HCT116 (cell line): ENCODE results near the gene PA2G4. TPM values are rescaled to one million over a fixed set of nuclear protein-coding genes. Genes with fewer than 3 reads are reported as not detected.

ENCODE experiments used
- ATAC-seq: fragments of 200-7000 bp; cut with Tn5 transposase; 2 replicates; pipeline ENCODE4 v1.9.1; 2020; ENCODE audit warnings: mild to moderate bottlenecking, moderate library complexity
- BruUV-seq: library from RNA; stranded (reverse); fragments of 400-500 nt; replicated peaks from 2 replicates; lab custom pipeline; 2021; lab: Mats Ljungman, UMichigan
- CTCF ChIA-PET: fragments of 300-600 bp; sonication (Branson Sonifier 250); formaldehyde crosslinking; loops from one replicate; lab custom pipeline; 2021; ENCODE audit warnings: antibody characterized with exemption; lab: Charles Lee
- POLR2A ChIA-PET: fragments of 300-600, 350-600 bp; sonication (Branson Sonifier 250); formaldehyde crosslinking; loops from one replicate; lab custom pipeline; 2021; ENCODE audit warnings: antibody characterized with exemption; lab: Charles Lee
- RAD21 ChIA-PET, 2 experiments: fragments of 300-600 bp; sonication (Branson Sonifier 250); formaldehyde crosslinking; loops; one replicate each; lab custom pipeline; 2023; ENCODE audit warnings: low total read pairs in 2 of 2; ENCODE audit not compliant: uncharacterized antibody in 2 of 2, unreplicated experiment in 2 of 2, low non-redundant PET in 1 of 2; lab: Charles Lee
- DNase-seq: peaks from one replicate; pipeline ENCODE4 v3.0.0-alpha.2; 2010; ENCODE audit warnings: low read depth, low spot score
- H2AFZ ChIP-seq: fragments of 200-600 bp; shearing (Covaris generic), sonication (generic); 2 replicates; pipeline ENCODE4 v1.6.1; 2017; ENCODE audit warnings: low read depth, mixed run types, mixed read lengths, antibody characterized with exemption, low read length; ENCODE audit not compliant: poor library complexity, severe bottlenecking
- H3K27ac ChIP-seq: 2 replicates; pipeline ENCODE4 v1.5.1; 2012; ENCODE audit warnings: low read depth, low read length
- H3K27me3 ChIP-seq: fragments of 200-600 bp; sonication (generic); 2 replicates; pipeline ENCODE4 v1.6.1; 2016; ENCODE audit warnings: mixed run types, low read length, mixed read lengths; ENCODE audit not compliant: insufficient read depth
- H3K36me3 ChIP-seq, 2 experiments: fragments of 200-500 bp in 1 of 2; fragments of 200-600 bp in 1 of 2; sonication (Bioruptor generic) in 1 of 2; sonication (generic) in 1 of 2; 2 replicates each; pipeline versions ENCODE4 v1.5.1 to v1.6.1; 2014 to 2016; ENCODE audit warnings: low read length in 2 of 2, inconsistent platforms in 1 of 2, mixed read lengths in 1 of 2, mixed run types in 1 of 2; ENCODE audit not compliant: insufficient read depth in 2 of 2, control insufficient read depth in 1 of 2
- H3K4me1 ChIP-seq, 2 experiments: fragments of 200-600 bp in 1 of 2; sonication (generic) in 1 of 2; 2 replicates each; pipeline versions ENCODE4 v1.5.1 to v1.6.1; 2012 to 2017; ENCODE audit warnings: low read length in 2 of 2, inconsistent platforms in 1 of 2, mild to moderate bottlenecking in 1 of 2, mixed read lengths in 1 of 2, mixed run types in 1 of 2, moderate library complexity in 1 of 2; ENCODE audit not compliant: insufficient read depth in 2 of 2, control insufficient read depth in 1 of 2
- H3K4me2 ChIP-seq: fragments of 200-600 bp; sonication (generic); 2 replicates; pipeline ENCODE4 v1.6.1; 2017; ENCODE audit warnings: mixed run types, low read length, mixed read lengths
- H3K4me3 ChIP-seq, 2 experiments: fragments of 200-600 bp in 1 of 2; sonication (generic) in 1 of 2; replicated peaks in 1 of 2; 2 replicates each; pipeline ENCODE4 v1.5.1; 2011 to 2016; ENCODE audit warnings: low read length in 2 of 2, control low read depth in 1 of 2, low read depth in 1 of 2, mild to moderate bottlenecking in 1 of 2, mixed read lengths in 1 of 2, mixed run types in 1 of 2
- H3K79me2 ChIP-seq: fragments of 200-600 bp; sonication (generic); 2 replicates; pipeline ENCODE4 v1.6.1; 2017; ENCODE audit warnings: mild to moderate bottlenecking, mixed run types, low read length, moderate library complexity, mixed read lengths; ENCODE audit not compliant: insufficient read depth
- H3K9ac ChIP-seq: fragments of 200-600 bp; sonication (generic); 2 replicates; pipeline ENCODE4 v1.6.1; 2016; ENCODE audit warnings: low read length, mixed read lengths
- H3K9me2 ChIP-seq: fragments of 200-600 bp; sonication (generic), shearing (Covaris generic); 2 replicates; pipeline ENCODE4 v1.6.1; 2017; ENCODE audit warnings: mixed run types, mild to moderate bottlenecking, moderate library complexity; ENCODE audit not compliant: insufficient read depth
- H3K9me3 ChIP-seq, 2 experiments: fragments of 200-500 bp in 1 of 2; fragments of 200-600 bp in 1 of 2; sonication (Bioruptor generic) in 1 of 2; sonication (generic) in 1 of 2; 2 replicates each; pipeline ENCODE4 v1.6.1; 2014 to 2017; ENCODE audit warnings: low read length in 2 of 2, mixed read lengths in 2 of 2, inconsistent platforms in 1 of 2, low read depth in 1 of 2, mild to moderate bottlenecking in 1 of 2, mixed run types in 1 of 2, moderate library complexity in 1 of 2; ENCODE audit not compliant: control insufficient read depth in 1 of 2, insufficient read depth in 1 of 2
- H4K20me1 ChIP-seq: fragments of 200-600 bp; sonication (generic), shearing (Covaris generic); 2 replicates; pipeline ENCODE4 v1.6.1; 2017; ENCODE audit warnings: mixed run types, mild to moderate bottlenecking, moderate library complexity; ENCODE audit not compliant: insufficient read depth
- ATF3 ChIP-seq: IDR thresholded peaks from 2 replicates; pipeline ENCODE4 v1.6.1; 2012
- CBX3 ChIP-seq: IDR thresholded peaks from 2 replicates; pipeline ENCODE4 v1.6.1; 2012; ENCODE audit warnings: low read depth
- CEBPB ChIP-seq: IDR thresholded peaks from 2 replicates; pipeline ENCODE4 v1.6.1; 2012; ENCODE audit warnings: low read depth
- CTCF ChIP-seq, 3 experiments: fragments of 200-600 bp in 1 of 3; sonication (generic) in 1 of 3; IDR thresholded peaks in 2 of 3; conservative IDR thresholded peaks in 1 of 3; 2 replicates each; pipeline ENCODE4 v1.5.1; 2012 to 2017; ENCODE audit warnings: low read depth in 2 of 3, low read length in 2 of 3, antibody characterized with exemption in 1 of 3, borderline replicate concordance in 1 of 3, control low read depth in 1 of 3, mild to moderate bottlenecking in 1 of 3, mixed read lengths in 1 of 3, mixed run types in 1 of 3, moderate library complexity in 1 of 3; ENCODE audit not compliant: insufficient read depth in 1 of 3
- EGR1 ChIP-seq: IDR thresholded peaks from 2 replicates; pipeline ENCODE4 v1.6.1; 2012; ENCODE audit warnings: low read depth
- EZH2 ChIP-seq: fragments of 200-600 bp; sonication (generic); IDR thresholded peaks from 2 replicates; pipeline ENCODE4 v1.6.1; 2017; ENCODE audit warnings: antibody characterized with exemption, mixed run types
- FOSL1 ChIP-seq: IDR thresholded peaks from 2 replicates; pipeline ENCODE4 v1.6.1; 2012; ENCODE audit warnings: low read depth
- MAX ChIP-seq: IDR thresholded peaks from 2 replicates; pipeline ENCODE4 v1.6.1; 2012
- POLR2A ChIP-seq: IDR thresholded peaks from 2 replicates; pipeline ENCODE4 v1.7.0; 2011; ENCODE audit warnings: borderline replicate concordance; ENCODE audit not compliant: insufficient read depth, insufficient read length; ENCODE audit errors: extremely low read depth
- POLR2AphosphoS5 ChIP-seq: IDR thresholded peaks from 2 replicates; pipeline ENCODE4 v1.6.1; 2011; ENCODE audit warnings: mild to moderate bottlenecking, low read depth, low read length, moderate library complexity
- RAD21 ChIP-seq: IDR thresholded peaks from 2 replicates; pipeline ENCODE4 v1.6.1; 2012; ENCODE audit warnings: low read depth, mild to moderate bottlenecking
- SIN3A ChIP-seq: IDR thresholded peaks from 2 replicates; pipeline ENCODE4 v1.6.1; 2012; ENCODE audit warnings: low read depth
- SRF ChIP-seq: IDR thresholded peaks from 2 replicates; pipeline ENCODE4 v1.6.1; 2012; ENCODE audit warnings: low read depth
- intact Hi-C: fragments of 100-400 bp; cut with micrococcal nuclease; formaldehyde crosslinking; loops from 2 replicates; pipeline ENCODE4 v1.10.0; 2022
- total RNA-seq: library from RNA; stranded (reverse); gene quantifications from one replicate; pipeline ENCODE4 v1.2.1, GENCODE V29; 2021; ENCODE audit not compliant: unreplicated experiment

The PA2G4 gene
- total RNA-seq, 1 experiment from 2014 or later, result 302 TPM

GRCh38 chr12:56160193-56160763 is 55.9 kb downstream of the PA2G4 start:
- H3K27ac ChIP-seq, result peak overlapping the region; percentile 85
- no peaks in the 10 kb centered on the region for H3K27me3 ChIP-seq
- peaks cover 43% of the 10 kb centered on the region for H3K79me2 ChIP-seq
- H3K9ac ChIP-seq, result no peak overlapping the region
- TF ChIP-seq POLR2AphosphoS5 (peak; percentile 45; the same call in 1 of the 2 replicates), SIN3A (no peak)
- no peak overlapping the region for H3K4me3 ChIP-seq
- intact Hi-C loops, result no loop called here
- no peaks in the 10 kb centered on the region for H4K20me1 ChIP-seq
- H3K4me1 ChIP-seq, result peaks cover 12 to 24% of the 10 kb centered on the region in 2 experiments
- BruUV-seq, result no TSS peak
- DNase-seq, result no peak
- ATAC-seq, result no peak
- peaks cover 45 to 50% of the 10 kb centered on the region in 2 experiments; a peak in 3 of 4 replicates for H3K36me3 ChIP-seq
- RAD21 ChIA-PET, result no interaction called here
- POLR2A ChIA-PET, result interaction anchor here (1.7 kb wide), 1 partner anchor 43 kb away, joined by 7 read pairs; the partner anchor contains the start of genes RPL41 and ZC3H10
- CTCF ChIA-PET, result interaction anchor here (0.9 kb wide), 1 partner anchor 30 kb away, joined by 3 read pairs; no protein-coding TSS in a partner anchor
- H3K9me2 ChIP-seq, result no peaks in the 10 kb centered on the region
- no peak overlapping the region for H2AFZ ChIP-seq
- H3K4me2 ChIP-seq, result peak overlapping the region; percentile 96; the same call in 1 of the 2 replicates
- no peaks in the 10 kb centered on the region for H3K9me3 ChIP-seq

GRCh38 chr12:56160894-56161689 is 56.7 kb downstream of the PA2G4 start:
- intact Hi-C loops, result no loop called here
- no peak overlapping the region for H3K4me3 ChIP-seq
- no peak overlapping the region for H2AFZ ChIP-seq
- no peak for DNase-seq
- no peaks in the 10 kb centered on the region for H4K20me1 ChIP-seq
- H3K4me1 ChIP-seq, result peaks cover 12 to 24% of the 10 kb centered on the region in 2 experiments
- TF ChIP-seq SIN3A, result no peak
- TF ChIP-seq CBX3, result no peak
- no peak for TF ChIP-seq CEBPB
- no peak for TF ChIP-seq RAD21
- no peak for TF ChIP-seq POLR2A
- no peak for TF ChIP-seq ATF3
- TF ChIP-seq EGR1, result no peak
- TF ChIP-seq POLR2AphosphoS5, result no peak
- TF ChIP-seq MAX, result no peak
- no peak for TF ChIP-seq EZH2
- TF ChIP-seq CTCF (IDR thresholded peaks at IDR 0.05 in 2 of 3, conservative IDR thresholded peaks at IDR 0.05 in 1 of 3; ENCODE audit: borderline replicate concordance in 1 of 3, insufficient read depth in 1 of 3, low read depth in 2 of 3, low read length in 2 of 3), result no peak
- TF ChIP-seq SRF, result no peak
- TF ChIP-seq FOSL1, result no peak
- BruUV-seq, result no TSS peak
- H3K36me3 ChIP-seq, result peaks cover 50% of the 10 kb centered on the region in 2 experiments; a peak in 3 of 4 replicates
- H3K79me2 ChIP-seq, result peaks cover 43% of the 10 kb centered on the region
- CTCF ChIA-PET, result interaction anchor here (0.9 kb wide), 1 partner anchor 29 kb away, joined by 3 read pairs; no protein-coding TSS in a partner anchor
- no peaks in the 10 kb centered on the region for H3K9me3 ChIP-seq
- no peaks in the 10 kb centered on the region for H3K9me2 ChIP-seq
- H3K27ac ChIP-seq, result peak overlapping the region; percentile 28
- H3K9ac ChIP-seq, result no peak overlapping the region
- H3K4me2 ChIP-seq, result no peak overlapping the region
- no peaks in the 10 kb centered on the region for H3K27me3 ChIP-seq
- POLR2A ChIA-PET, result interaction anchor here (0.5 to 1.7 kb wide), 4 partner anchors 29 to 103 kb away, joined by 3 to 7 read pairs (median 4); partner anchors contain the start of genes ESYT1, RPL41 and ZC3H10
- RAD21 ChIA-PET, result no interaction called here
- no peak for ATAC-seq
